LNCaP clone FGC (cell line): ENCODE results near the gene ERVW-1.

Source experiments
- DNase-seq: peaks from one replicate; pipeline ENCODE4 v3.0.0-alpha.2; 2011; ENCODE audit warnings: low read depth
- H3K4me3 ChIP-seq: 2 replicates; pipeline ENCODE4 v1.5.1; 2011; ENCODE audit warnings: mild to moderate bottlenecking, low read depth, low read length, control low read depth
- TF ChIP-seq, protein P1 (sequence below): IDR thresholded peaks from 2 replicates; pipeline ENCODE4 v1.5.1; 2012; ENCODE audit warnings: mild to moderate bottlenecking; ENCODE audit not compliant: control insufficient read depth, insufficient read depth; ENCODE audit errors: extremely low read depth

Gene ERVW-1

DNA sequence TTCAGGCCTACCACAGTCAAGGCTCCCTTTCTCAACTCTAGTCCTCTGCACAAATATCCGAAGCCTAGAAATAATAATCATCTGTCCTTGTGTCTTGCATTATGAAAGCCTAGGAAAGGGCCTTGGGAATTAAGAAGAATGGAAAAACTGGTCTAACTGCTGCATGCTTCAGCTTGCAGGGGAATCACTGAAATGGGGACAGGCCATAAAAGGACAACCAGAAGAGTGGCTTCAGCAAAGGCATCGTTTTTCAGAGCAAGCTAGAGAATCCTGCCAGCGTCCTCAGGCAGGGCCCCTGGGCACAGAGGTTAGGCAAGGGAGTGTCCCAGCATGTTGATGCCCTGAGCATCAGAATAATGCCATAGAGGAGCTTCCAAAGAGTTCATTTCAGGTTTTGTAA, 13.2 kb downstream of the ERVW-1 start:
- DNase-seq, result no peak
- no peak overlapping the region for H3K4me3 ChIP-seq
- TF ChIP-seq, protein P1, sequence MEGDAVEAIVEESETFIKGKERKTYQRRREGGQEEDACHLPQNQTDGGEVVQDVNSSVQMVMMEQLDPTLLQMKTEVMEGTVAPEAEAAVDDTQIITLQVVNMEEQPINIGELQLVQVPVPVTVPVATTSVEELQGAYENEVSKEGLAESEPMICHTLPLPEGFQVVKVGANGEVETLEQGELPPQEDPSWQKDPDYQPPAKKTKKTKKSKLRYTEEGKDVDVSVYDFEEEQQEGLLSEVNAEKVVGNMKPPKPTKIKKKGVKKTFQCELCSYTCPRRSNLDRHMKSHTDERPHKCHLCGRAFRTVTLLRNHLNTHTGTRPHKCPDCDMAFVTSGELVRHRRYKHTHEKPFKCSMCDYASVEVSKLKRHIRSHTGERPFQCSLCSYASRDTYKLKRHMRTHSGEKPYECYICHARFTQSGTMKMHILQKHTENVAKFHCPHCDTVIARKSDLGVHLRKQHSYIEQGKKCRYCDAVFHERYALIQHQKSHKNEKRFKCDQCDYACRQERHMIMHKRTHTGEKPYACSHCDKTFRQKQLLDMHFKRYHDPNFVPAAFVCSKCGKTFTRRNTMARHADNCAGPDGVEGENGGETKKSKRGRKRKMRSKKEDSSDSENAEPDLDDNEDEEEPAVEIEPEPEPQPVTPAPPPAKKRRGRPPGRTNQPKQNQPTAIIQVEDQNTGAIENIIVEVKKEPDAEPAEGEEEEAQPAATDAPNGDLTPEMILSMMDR, result no peak

DNA sequence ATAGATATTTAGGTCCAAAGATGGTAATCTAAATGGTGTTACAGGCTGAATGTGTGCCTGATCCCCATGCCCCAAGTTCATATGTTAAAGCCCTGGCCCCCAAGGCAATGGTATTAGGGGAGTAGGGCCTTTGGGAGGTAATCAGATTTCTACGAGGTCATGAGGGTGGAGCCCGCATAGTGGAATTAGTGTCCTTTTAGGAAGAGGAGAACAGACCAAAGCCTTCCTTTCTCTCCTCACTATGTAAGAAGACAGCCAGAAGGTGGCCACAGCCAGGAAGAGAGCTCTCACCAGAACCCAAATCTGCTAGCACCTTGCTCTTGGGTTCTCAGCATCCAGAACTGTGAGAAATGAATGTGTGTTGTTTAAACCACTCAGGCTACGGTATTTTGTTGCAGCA, 15.2 kb downstream of the ERVW-1 start:
- no peak for DNase-seq
- no peak overlapping the region for H3K4me3 ChIP-seq
- TF ChIP-seq, protein P1, result no peak

DNA sequence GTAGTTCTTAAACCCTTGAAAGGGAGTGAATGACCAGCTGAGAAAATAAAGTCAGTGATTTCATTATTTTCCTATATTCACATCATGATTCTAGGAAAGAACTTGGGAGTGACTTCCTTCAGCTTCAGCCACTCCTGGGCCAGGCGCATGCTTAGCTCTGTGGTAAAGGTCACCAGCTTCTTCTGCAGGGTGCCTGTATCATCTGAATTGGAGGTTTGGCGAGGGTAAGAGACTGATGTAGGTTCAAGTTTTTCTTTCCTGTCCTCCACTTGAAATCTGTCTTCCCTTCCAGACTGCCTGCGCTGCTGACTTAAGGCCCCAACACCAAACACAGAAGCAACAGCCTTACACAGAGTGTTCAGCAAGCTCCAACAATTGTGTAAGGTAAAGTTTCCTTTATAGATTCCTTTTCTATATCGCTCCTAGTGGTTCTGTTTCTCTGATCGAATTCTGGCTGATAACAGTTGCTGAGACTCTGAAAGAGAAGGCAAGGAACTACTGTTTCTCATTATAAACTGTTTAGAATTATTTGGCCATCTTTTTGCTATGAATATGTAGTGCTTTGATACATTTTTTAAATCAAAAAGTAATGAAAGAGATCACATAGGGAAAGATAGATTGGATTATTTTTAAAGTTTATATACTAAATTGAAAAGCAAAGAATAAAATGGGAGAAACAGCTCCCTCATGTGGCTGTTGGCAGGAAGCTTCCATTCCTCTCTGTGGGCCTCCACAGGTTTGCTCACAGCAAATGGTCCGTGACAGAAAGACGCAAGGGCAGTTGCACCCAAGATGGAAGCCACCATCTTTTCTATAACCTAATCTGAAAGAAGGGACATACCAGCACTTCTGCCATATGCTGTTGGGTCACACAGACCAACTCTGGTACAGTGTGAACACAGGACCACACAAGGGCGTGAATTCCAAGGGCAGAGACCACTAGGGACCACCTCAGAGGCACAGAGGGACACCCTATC, 16.4 kb downstream of the ERVW-1 start:
- DNase-seq, result no peak
- H3K4me3 ChIP-seq, result no peak overlapping the region
- TF ChIP-seq, protein P1, result peak; percentile 78

DNA sequence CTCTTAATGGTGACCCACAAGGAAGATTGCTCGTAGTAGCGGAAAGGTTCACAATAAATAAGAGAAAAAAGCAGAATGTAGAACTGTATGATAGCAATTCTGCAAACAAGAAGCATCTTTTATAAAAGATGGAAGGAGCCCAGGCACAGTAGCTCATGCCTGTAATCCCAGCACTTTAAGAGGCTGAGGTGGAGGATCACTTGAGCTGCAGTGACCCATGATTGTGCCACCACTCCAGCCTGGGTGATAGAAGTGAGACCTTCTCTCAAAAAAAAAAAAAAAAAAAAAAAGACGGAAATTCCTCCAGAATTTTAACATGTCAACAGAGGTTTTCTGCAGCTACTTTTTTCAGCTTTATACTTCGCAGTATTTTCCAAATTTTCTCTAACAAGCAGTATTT, 17.2 kb downstream of the ERVW-1 start:
- TF ChIP-seq, protein P1, result no peak
- no peak overlapping the region for H3K4me3 ChIP-seq
- DNase-seq, result no peak

DNA sequence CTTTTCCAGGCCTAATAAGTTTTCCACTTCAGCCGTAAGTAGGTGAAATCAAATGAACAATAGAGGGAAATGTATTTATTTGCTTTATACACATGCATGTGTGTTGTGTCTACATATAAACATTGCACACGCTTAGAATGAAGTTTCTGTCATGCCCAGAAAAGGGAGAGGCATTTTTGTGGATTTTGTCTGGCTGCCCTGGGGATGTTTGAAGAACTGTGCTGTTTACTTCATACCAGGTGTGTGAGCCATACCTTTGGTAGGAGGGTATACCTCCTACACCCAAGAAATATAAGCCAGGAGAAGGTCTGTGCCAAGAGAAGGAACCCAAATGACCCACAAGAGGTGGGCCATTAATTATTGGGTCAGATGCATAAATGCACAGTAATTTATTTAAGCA, 17.6 kb downstream of the ERVW-1 start:
- TF ChIP-seq, protein P1, result no peak
- DNase-seq, result peak; percentile 39
- no peak overlapping the region for H3K4me3 ChIP-seq

DNA sequence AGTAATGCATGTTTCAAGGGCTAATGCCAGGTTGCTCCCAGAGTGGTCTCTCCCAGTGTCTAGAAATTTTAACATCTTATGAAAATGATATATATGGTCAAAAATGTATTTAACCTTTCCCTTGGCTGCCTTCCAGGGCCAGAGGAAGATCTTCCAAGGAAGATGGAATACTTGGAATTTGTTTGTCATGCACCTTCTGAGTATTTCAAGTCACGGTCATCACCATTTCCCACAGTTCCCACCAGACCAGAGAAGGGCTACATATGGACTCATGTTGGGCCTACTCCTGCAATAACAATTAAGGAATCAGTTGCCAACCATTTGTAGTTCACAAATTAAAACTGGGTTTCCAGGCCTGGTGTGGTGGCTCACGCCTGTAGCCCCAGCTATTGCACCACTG, 21.5 kb downstream of the ERVW-1 start:
- no peak for DNase-seq
- H3K4me3 ChIP-seq, result no peak overlapping the region
- TF ChIP-seq, protein P1, result no peak

DNA sequence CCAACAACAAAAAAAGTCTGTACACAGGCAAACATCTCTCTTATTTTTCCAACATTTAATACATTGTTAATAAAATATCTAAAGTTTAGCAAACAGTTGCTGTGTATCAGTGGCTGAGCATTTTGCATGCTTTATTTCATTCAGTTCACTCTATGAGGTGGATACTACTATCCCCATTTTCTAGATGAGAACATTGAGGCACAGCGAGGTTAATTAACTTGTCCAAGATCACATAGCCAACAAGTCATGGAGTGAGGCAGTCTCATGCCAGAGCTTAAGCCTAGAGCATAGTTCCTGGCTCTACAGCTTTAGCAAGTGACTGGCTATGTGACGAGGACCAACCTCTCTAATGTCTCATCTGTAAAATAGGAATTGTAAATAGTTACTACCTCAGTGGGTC, 26.1 kb downstream of the ERVW-1 start:
- no peak overlapping the region for H3K4me3 ChIP-seq
- no peak for DNase-seq
- TF ChIP-seq, protein P1, result no peak
